Choroid plexus epithelial cell (primary cell): ENCODE data around the gene APOC4.
"Not testable (repeated sequence)": the region's sequence is repeated elsewhere in the genome, so short reads cannot be mapped to it uniquely, and the experiment has no call there.

ENCODE experiments used
- DNase-seq: peaks from one replicate; pipeline ENCODE4 v3.0.0-alpha.2; 2010; ENCODE audit warnings: low read depth
- H3K4me3 ChIP-seq: 2 replicates; pipeline ENCODE4 v1.5.1; 2011; ENCODE audit warnings: low read depth, mild to moderate bottlenecking, control low read depth, low read length, moderate library complexity
- CTCF ChIP-seq: conservative IDR thresholded peaks from 2 replicates; pipeline ENCODE4 v1.5.1; 2011; ENCODE audit warnings: low read depth, mild to moderate bottlenecking, control low read depth, inconsistent platforms, low read length, moderate library complexity

The APOC4 gene

GRCh38 chr19:44908074-44908835 lies 33.8 kb upstream of the APOC4 start:
- TF ChIP-seq CTCF, result no peak

GRCh38 chr19:44908836-44909261 lies 33.2 kb upstream of the APOC4 start:
- no peak for DNase-seq
- H3K4me3 ChIP-seq, result no peak overlapping the region
- TF ChIP-seq CTCF, result no peak

More at GRCh38 chr19:44908074-44908835, 33.8 kb upstream of the APOC4 start:
- DNase-seq, result no peak
- H3K4me3 ChIP-seq, result no peak overlapping the region

- DNase-seq, result no peak
- no peak for TF ChIP-seq CTCF
- no peak overlapping the region for H3K4me3 ChIP-seq
Measured at GRCh38 chr19:44909775-44910174, 32.3 kb upstream of the APOC4 start.

- DNase-seq, H3K4me3 ChIP-seq: not testable (repeated sequence)
Measured at GRCh38 chr19:44911896-44912295, 30.1 kb upstream of the APOC4 start.

- H3K4me3 ChIP-seq, result no peak overlapping the region
- no peak for TF ChIP-seq CTCF
- no peak for DNase-seq
Measured at GRCh38 chr19:44912854-44913253, 29.2 kb upstream of the APOC4 start.

GRCh38 chr19:44913512-44914432 lies 28.3 kb upstream of the APOC4 start:
- not testable (repeated sequence) for DNase-seq, H3K4me3 ChIP-seq

- peak within 1 kb of the TSS; percentile 63 for H3K4me3 ChIP-seq
- peak; percentile 83 for DNase-seq
Measured at GRCh38 chr19:44914433-44915206, 27.4 kb upstream of the APOC4 start, which contains the start of gene APOC1. Gene APOC1, plus strand, starts transcription at chr19:44914608. Its CDS starts 284 bp downstream, at chr19:44914892.

GRCh38 chr19:44924243-44924725 lies 17.8 kb upstream of the APOC4 start:
- TF ChIP-seq CTCF, result no peak
- H3K4me3 ChIP-seq, result no peak overlapping the region
- DNase-seq, result no peak
